NCI-H774 (cell line): ENCODE results near the gene HDHD2.

ENCODE experiments used
- DNase-seq: peaks from one replicate; lab custom pipeline; 2025; lab: John Stamatoyannopoulos, UW

The HDHD2 gene

GRCh38 chr18:47146206-47146605, 4.1 kb downstream of the HDHD2 start:
- no peak for DNase-seq

- DNase-seq, result no peak
Measured at GRCh38 chr18:47143899-47144485, 6.3 kb downstream of the HDHD2 start.

DNA sequence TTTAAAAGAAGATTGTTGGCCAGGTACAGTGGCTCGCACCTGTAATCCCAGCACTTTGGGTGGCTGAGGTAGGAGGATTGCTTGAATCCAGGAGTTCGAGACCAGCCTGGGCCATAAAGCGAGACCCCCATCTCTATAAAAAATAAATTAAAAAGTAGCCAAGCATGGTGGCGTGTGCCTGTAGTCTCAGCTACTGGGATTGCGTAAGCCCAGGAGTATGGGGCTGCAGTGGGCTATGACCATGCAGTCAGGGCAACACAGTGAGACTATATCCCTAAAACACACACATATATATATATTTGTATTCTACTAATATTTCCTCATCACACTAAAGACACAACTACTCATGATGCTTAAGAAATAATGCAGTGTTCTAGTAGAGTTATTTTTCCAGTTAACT, 7.1 kb downstream of the HDHD2 start:
- no peak for DNase-seq

GRCh38 chr18:47141289-47141688, 9.0 kb downstream of the HDHD2 start:
- no peak for DNase-seq

DNA sequence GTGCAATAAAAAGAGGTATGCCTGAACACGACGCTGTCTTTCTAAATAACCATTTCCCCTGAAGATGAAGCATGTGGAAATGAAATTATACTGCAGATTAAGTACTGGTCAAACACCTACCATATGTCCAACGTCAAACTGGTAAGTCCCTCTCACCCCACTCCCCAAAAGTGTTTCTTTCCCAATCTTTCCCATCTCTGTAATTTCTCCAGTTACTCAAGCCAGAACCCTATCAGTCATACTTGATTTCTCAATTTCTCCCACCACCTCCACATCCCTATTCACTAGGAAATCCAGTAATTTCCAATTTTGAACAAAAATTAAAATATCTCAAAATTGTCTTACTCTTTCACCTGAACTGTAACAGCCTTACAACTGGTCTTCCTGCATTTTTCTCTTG, 29.2 kb downstream of the HDHD2 start:
- DNase-seq, result no peak

GRCh38 chr18:47120428-47120827, 29.9 kb downstream of the HDHD2 start:
- no peak for DNase-seq

GRCh38 chr18:47118981-47119380, 31.3 kb downstream of the HDHD2 start:
- DNase-seq, result no peak

- DNase-seq, result no peak
Measured at GRCh38 chr18:47115205-47115604, 35.1 kb downstream of the HDHD2 start.

DNA sequence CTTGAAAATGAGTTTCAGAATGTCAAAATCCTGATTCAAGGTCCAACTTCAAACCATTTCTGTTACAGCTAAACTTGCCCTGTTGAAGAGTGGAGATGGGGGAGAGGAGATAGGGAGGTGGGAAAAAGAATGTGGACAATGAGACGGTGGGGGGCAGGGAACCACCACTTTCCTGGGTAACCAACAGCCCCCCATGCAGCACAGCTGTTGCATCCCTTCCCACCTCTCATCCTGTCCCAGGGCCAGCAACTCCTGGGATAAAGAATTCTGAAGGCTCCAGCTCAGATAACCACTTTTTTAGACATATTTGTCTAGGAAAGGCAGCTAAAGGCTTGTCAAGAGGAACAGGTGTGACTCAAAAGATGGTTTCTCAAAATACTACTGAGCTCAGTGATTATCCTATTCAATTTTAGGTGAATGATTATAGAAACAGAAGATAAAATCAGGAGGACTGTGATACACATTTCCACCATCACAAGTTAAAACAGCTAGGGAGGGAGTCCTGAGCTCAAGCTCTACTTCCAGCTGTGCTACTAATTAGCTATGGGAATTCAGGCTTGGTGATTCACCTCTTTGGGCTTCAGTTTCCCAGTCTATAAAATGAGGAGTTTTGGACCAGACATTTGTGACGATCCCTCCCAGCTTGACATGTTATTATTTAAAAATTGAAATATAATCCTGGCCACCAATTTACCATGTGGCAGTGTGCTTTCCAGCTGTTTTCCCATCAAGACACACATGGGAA, 36.3 kb downstream of the HDHD2 start:
- DNase-seq, result no peak

DNA sequence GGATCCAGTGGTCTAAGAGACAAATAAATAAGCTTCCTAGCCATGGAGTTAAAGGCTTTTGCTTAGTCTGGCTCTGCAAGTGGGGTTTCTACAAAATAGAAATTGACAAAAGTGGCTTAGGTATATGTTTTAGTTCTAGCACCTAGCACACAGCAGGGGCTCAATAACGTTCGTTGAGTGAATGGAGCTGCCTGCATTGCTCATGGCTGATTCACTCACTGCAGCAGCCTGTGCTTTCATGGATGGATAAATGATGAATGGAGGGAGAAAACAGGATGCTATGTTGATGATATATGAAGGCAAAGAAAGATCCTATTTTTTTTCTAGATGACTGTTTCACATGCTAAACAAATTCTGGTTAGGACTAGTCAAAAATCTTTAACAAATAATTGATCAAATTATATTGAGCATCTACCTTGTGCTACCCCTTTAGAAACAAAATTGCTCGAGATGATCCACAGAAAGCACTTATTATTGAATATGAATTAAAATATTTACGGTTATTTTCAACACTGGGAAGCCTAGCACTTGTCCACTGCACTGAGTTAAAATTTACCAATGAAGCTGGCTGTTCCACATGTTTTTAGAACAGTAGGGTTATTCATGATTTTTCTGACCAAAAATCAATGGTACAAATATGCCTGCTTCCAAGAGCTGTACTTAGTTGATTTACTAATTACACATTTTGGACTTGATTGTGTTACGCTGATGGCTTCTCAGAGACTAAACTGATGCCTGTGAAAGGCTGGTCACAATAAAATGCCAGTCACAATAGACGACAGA, 39.6 kb downstream of the HDHD2 start:
- no peak for DNase-seq

GRCh38 chr18:47109720-47110119, 40.6 kb downstream of the HDHD2 start:
- no peak for DNase-seq

DNA sequence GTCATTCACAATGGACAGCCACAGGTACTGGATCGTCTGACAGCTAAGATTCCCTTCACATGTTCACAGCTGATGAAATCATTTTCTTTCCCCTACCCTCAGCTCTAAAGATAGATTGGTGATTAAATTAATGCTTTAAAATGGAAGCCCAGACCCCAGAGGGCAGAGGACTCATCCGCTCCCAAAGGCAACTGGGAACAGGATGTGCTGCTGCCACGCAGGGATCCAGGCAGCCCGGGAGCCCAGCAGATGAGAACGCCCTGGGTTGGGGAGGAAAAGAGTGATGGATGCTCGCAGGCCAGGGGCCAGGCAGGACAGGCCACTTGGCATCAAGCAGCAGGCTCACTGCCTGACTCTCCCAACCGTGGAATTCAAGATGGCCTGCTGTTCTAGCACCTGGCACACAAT, 41.3 kb downstream of the HDHD2 start:
- no peak for DNase-seq

DNA sequence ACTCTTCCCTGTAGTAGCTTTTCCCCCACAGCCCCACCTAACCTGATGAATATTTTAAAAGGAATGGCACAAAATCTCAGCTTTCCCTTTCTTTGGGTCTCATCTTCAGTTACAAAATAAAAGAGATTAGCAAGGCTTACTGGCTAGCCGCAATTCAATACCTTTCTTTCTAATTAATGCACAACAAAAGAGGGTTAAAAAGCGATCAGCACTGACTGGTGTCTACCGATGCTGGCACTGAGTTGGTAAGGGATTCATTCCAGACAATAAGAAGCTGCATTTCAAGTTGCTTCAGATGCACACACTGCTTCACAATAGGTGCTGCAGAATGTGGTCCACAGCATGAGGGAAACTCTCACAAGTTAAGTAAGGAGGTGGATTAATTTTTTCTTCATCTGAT, 41.9 kb downstream of the HDHD2 start:
- DNase-seq, result no peak

DNA sequence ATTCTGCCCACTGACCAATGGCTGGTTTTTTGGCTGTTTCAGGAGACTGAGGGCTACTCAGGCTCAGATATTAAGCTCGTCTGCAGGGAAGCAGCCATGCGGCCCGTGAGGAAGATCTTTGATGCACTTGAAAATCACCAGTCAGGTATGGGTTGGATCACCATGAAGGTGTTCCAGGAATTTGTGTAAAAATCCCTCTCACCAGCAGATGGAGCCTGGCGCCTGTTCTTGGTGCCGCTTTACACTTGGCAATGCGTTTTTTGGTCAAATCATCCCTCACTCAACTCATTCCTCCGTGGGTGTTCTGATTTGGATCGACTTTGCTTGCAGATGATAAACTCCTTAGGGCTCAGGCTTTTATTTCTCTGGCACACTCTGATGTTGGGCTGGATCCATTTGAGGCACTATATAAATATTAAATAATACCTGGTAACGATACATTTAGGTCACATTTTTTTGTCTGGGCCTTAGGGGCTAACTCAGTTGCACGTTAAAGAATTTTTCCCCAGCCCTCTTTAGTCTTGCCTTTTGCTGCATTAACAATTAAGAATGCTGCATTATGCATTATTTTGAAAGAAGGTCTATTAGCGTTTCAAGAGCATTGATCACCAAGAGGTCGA, 50.0 kb downstream of the HDHD2 start:
- peak; percentile 8 for DNase-seq

GRCh38 chr18:47095810-47096209, 54.5 kb downstream of the HDHD2 start:
- DNase-seq, result no peak

- no peak for DNase-seq
Measured at GRCh38 chr18:47087676-47088075, 62.6 kb downstream of the HDHD2 start.

GRCh38 chr18:47081578-47081977, 68.7 kb downstream of the HDHD2 start:
- no peak for DNase-seq

GRCh38 chr18:47080872-47081271, 69.4 kb downstream of the HDHD2 start:
- no peak for DNase-seq

DNA sequence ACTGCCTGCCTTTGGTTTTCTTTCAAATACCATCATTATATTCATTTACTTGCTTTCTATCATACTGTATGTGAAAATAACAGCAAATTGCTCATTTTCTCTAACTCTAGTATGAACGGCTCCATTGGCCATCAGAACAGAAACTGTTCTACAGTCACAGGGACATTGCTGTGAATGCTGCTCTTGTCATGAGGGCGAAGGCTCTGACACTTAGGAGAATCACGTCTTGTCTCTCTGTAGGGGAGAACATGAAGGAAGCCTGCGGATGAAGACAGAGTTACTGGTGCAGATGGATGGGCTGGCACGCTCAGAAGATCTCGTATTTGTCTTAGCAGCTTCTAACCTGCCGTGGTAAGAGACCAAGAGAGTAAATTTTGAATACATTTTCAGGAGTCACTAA, 73.2 kb downstream of the HDHD2 start:
- no peak for DNase-seq

DNA sequence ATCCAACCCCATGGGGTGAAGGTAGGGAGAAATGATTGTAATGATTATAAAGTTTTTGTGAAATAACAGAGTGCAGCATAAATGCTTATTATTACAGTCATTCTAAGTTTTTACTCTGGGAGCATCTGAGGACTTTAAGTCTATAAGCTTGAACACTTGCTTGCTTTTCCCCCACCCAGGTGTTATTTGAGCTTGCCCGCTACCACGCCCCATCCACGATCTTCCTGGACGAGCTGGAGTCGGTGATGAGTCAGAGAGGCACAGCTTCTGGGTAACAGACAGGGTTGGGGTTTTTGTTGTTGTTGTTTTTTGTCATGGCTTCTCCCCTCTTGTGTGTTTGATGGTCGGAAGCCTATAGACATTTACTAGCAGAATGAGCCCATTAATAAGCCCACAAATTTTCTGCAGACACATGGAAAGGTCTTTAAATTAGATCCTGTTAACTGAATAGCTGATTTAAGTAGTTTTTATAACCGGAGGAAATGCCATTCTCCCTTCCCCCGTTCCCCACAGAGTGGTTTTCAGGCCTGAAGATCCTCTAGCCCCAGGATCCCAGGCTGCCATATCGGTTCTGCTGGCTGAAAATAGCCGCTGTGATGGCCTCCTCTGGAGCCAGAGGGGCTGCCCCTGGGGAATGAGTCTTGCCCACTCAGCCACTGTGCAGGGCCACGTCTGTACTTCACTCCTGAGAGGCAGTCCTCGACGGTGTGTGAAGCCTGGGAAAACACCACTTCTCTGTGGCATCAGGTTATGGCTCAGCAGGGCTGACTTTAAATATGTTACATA, 75.0 kb downstream of the HDHD2 start:
- no peak for DNase-seq

DNA sequence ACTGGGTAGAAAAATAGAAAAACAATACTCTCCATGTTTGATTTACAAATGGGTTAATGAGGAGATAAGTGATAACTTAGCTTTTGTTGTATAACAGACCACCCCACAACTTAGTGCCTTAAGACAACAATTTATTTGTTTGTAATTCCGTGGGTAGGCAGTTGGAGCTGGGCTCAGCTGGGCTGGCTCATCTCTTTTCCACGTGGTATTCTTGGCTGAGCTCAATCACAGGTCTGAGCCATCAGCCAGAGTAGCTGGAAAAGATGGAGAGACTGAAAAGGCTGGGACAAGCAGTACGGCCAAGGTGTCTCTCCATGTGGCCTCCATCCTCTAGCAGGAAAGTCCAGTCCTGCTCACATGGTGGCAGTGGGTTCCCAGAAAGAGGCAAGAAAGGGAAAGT, 82.7 kb downstream of the HDHD2 start:
- DNase-seq, result no peak

GRCh38 chr18:47063096-47063495, 87.2 kb downstream of the HDHD2 start:
- no peak for DNase-seq
